HUES64 (cell line): Measurements from ENCODE around the gene CHFR.
A peak's percentile ranks its signal among the peaks of the same experiment; 100 is the strongest.
"Not testable (repeated sequence)": the region's sequence is repeated elsewhere in the genome, so short reads cannot be mapped to it uniquely, and the experiment has no call there.

Experiments
- H3K27ac ChIP-seq: 2 replicates; pipeline ENCODE4 v1.7.0; 2013; ENCODE audit warnings: low read depth, low read length, inconsistent platforms
- H3K27me3 ChIP-seq: 2 replicates; pipeline ENCODE4 v1.6.1; 2013; ENCODE audit warnings: mild to moderate bottlenecking, low read length; ENCODE audit not compliant: insufficient read depth
- H3K36me3 ChIP-seq: 2 replicates; pipeline ENCODE4 v1.6.1; 2013; ENCODE audit warnings: mild to moderate bottlenecking, low read length; ENCODE audit not compliant: insufficient read depth
- H3K4me1 ChIP-seq: 2 replicates; pipeline ENCODE4 v1.6.1; 2013; ENCODE audit warnings: mild to moderate bottlenecking, low read length, moderate library complexity; ENCODE audit not compliant: insufficient read depth
- H3K4me3 ChIP-seq: 2 replicates; pipeline ENCODE4 v1.5.1; 2013; ENCODE audit warnings: mild to moderate bottlenecking, low read length, moderate library complexity
- H3K9ac ChIP-seq: 2 replicates; pipeline ENCODE4 v1.6.1; 2013; ENCODE audit warnings: mild to moderate bottlenecking, low read depth, low read length
- H3K9me3 ChIP-seq: 2 replicates; pipeline ENCODE4 v1.6.1; 2013; ENCODE audit warnings: low read depth, low read length; ENCODE audit not compliant: insufficient read depth
- WGBS: fragments of 150-250, 120-280 bp; methylation state at CpG from one replicate; pipeline ENCODE4 v1.1.7; 2013; ENCODE audit warnings: missing lambda C conversion rate; 5-methylcytosine and 5-hydroxymethylcytosine counted together

CHFR gene

DNA sequence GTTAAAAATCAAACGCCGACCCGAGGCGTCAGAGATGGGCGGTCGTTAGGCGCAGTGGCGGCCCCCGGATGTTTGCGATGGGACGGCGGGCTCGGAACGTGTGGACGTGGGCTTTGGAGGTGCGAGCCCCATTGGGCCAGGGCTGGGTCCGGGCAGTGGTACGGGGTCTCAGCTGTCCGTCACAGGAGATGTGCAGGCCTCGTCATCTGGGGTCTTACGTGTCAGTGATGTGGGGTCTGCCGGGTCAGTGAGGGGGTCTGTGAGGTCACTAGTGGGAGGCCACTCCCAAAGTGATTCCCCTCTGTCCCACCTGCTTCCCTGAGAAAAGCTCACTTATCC lies 21.6 kb upstream of the CHFR start:
- Histone ChIP-seq H3K4me1 (no peaks in the 10 kb centered on the region), H3K9ac (peak overlapping the region; percentile 51), H3K36me3 (no peaks in the 10 kb centered on the region), H3K4me3 (peak overlapping the region; percentile 66), H3K9me3 (peaks cover 19% of the 10 kb centered on the region; the same call in 1 of the 2 replicates), H3K27ac (peak overlapping the region; percentile 51; the same call in 1 of the 2 replicates), H3K27me3 (peaks cover 24% of the 10 kb centered on the region)
- 11% methylated on average over 22 of the region's 22 CpGs for WGBS

DNA sequence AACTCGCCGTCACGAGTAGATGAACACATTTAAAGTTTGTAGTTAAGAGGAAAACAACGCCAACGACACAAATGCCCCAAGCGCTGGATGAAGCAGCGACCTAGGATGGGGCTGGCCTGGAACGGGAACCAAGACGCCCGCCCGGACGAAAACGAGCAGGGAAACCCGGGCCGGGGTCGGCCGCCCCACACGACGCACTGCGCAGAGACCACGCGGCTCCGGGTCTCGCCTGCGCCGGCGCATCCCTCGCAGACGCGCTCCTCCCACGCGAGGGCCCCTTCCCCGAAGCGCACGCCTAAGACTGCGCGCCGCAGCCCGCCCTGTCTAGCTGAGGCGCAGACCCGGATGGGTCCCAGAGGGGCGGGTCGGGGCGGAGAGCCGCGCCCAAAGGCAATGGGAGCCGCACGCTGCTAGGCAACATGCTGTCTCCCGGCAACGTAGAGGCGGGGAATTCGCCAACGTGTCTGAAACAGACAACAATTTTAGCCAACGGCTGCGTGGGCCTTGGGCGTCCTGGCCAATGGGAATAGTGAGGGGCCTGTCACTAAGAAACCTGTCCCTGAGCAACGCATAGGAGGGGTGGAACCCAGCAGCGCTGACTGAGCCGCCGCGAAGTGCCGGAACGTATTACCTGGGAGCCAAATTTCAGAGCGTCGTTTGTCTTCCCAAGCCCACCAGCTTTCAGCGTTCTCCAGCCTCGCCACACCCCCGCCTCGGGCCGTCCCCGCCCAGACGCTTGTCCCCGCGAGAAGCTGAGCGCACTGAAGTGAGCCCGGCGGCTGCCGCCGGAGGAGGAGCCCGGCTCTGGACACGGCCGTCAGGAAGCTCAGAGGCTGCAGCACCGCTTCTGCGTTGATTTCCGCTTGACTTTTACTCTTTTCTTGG lies 21.0 kb upstream of the CHFR start:
- 4% methylated on average over 85 of the region's 85 CpGs for WGBS
- H3K4me3 ChIP-seq, result peak overlapping the region; percentile 66
- no peaks in the 10 kb centered on the region for H3K36me3 ChIP-seq
- H3K27me3 ChIP-seq, result peaks cover 24% of the 10 kb centered on the region
- no peaks in the 10 kb centered on the region for H3K4me1 ChIP-seq
- peak overlapping the region; percentile 52 for H3K9ac ChIP-seq
- peak overlapping the region; percentile 51; the same call in 1 of the 2 replicates for H3K27ac ChIP-seq
- H3K9me3 ChIP-seq, result peaks cover 13% of the 10 kb centered on the region; the same call in 1 of the 2 replicates

DNA sequence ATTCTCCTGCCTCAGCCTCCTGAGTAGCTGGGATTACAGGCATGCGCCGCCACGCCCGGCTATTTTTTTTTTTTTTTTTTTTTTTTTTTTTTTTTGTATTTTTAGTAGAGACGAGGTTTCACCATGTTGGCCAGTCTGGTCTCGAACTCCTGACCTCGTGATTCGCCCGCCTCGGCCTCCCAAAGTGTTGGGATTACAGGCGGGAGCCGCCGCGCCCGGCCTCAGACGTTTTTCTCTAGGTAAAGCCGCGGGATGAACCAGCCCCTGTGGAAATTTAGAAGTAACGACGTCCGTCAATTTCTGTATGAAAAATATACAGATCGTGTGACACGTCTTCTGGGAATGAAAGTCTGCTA lies 20.4 kb upstream of the CHFR start:
- not testable (repeated sequence) for H3K27ac ChIP-seq, H3K4me1 ChIP-seq, H3K36me3 ChIP-seq
- Histone ChIP-seq H3K27me3 (peaks cover 24% of the 10 kb centered on the region), H3K9me3 (peaks cover 12% of the 10 kb centered on the region; the same call in 1 of the 2 replicates), H3K4me3 (peak overlapping the region; percentile 66), H3K9ac (peak overlapping the region; percentile 52; the same call in 1 of the 2 replicates)
- 39% methylated on average over 19 of the region's 23 CpGs for WGBS

- Histone ChIP-seq H3K4me3 (no peak overlapping the region), H3K27ac (no peak overlapping the region), H3K36me3 (no peaks in the 10 kb centered on the region), H3K4me1 (no peaks in the 10 kb centered on the region), H3K27me3 (peaks cover 24% of the 10 kb centered on the region), H3K9ac (no peak overlapping the region), H3K9me3 (peaks cover 11% of the 10 kb centered on the region; the same call in 1 of the 2 replicates)
- 93% methylated on average over 16 of the region's 16 CpGs for WGBS
Observed at GRCh38 chr12:132907216-132907615, 19.8 kb upstream of the CHFR start.

GRCh38 chr12:132904718-132905328 lies 17.4 kb upstream of the CHFR start:
- Histone ChIP-seq H3K4me1 (no peaks in the 10 kb centered on the region), H3K9ac (no peak overlapping the region), H3K27ac (no peak overlapping the region), H3K36me3 (no peaks in the 10 kb centered on the region), H3K27me3 (peaks cover 24% of the 10 kb centered on the region), H3K9me3 (no peaks in the 10 kb centered on the region), H3K4me3 (peak overlapping the region; percentile 23; the same call in 1 of the 2 replicates)
- WGBS, result 39% methylated on average over 29 of the region's 30 CpGs

- Histone ChIP-seq H3K9ac (no peak overlapping the region), H3K27me3 (no peaks in the 10 kb centered on the region), H3K4me1 (no peaks in the 10 kb centered on the region), H3K36me3 (no peaks in the 10 kb centered on the region), H3K9me3 (no peaks in the 10 kb centered on the region), H3K27ac (no peak overlapping the region), H3K4me3 (no peak overlapping the region)
- 95% methylated on average over 5 of the region's 5 CpGs for WGBS
Observed at GRCh38 chr12:132899033-132899432, 11.6 kb upstream of the CHFR start.

- peaks cover 13% of the 10 kb centered on the region for H3K4me1 ChIP-seq
- H3K27me3 ChIP-seq, result no peaks in the 10 kb centered on the region
- H3K9me3 ChIP-seq, result no peaks in the 10 kb centered on the region
- H3K9ac ChIP-seq, result peak overlapping the region; percentile 93
- peaks cover 8% of the 10 kb centered on the region for H3K36me3 ChIP-seq
- H3K27ac ChIP-seq, result peak overlapping the region; percentile 91
- H3K4me3 ChIP-seq, result peak overlapping the region; percentile 80
- 14% methylated on average over 6 of the region's 6 CpGs for WGBS
Observed at GRCh38 chr12:132888852-132889251, 1.4 kb upstream of the CHFR start.

DNA sequence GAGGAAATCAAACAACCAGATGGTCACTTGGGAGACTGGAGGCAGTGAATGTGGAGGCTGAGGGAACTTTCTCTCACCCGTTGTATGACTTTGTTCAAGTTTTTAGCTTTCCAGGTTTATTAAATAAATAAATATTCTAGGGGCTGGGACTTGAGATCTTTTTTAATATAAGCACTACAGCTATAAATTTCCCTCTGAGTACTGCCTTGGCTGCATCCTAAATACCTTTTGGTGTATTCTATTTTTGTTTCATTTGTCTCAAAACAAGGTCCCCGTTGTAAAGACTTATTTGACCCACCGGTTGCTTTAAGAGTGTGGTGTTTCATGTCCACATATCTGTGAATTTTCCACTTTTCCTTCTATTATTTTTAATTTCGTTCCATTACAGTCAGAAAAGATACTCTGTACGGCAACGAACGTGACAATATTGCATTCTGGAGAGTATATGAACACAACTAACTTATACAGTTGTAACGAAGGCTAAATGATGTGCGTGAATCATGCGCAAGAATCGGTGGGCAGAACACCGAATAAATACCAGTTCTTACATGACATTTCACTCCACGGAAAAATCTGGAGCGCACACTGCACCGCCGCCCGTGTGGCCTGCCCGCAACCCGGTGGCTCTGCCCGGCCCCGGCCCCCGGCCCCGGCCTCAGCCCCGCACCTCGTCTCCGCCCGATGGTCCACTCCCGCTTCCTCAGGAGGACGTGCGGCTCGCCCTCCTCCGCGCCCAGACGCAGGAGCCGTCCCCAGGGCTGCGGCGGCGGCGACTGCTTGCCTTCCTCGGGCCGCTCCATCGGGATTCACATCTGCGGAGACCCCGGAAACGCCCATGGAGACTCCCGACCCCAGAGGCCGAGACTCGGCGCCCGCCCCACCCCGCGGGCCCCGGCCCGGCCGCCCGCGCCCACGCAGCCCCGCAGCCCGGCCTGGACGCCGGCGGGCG lies 602 bp downstream of the CHFR start:
- WGBS, result 6% methylated on average over 64 of the region's 64 CpGs
- no peak overlapping the region; the same call in 1 of the 2 replicates for H3K27ac ChIP-seq

GRCh38 chr12:132881818-132882217 lies 5.6 kb downstream of the CHFR start:
- no peak overlapping the region for H3K27ac ChIP-seq

More for the DNA sequence above, 602 bp downstream of the CHFR start:
- H3K4me1 ChIP-seq, result peaks cover 13% of the 10 kb centered on the region
- peak overlapping the region; percentile 52 for H3K9ac ChIP-seq
- H3K4me3 ChIP-seq, result peak overlapping the region; percentile 80
- H3K36me3 ChIP-seq, result peaks cover 13% of the 10 kb centered on the region
- no peaks in the 10 kb centered on the region for H3K27me3 ChIP-seq
- H3K9me3 ChIP-seq, result no peaks in the 10 kb centered on the region

DNA sequence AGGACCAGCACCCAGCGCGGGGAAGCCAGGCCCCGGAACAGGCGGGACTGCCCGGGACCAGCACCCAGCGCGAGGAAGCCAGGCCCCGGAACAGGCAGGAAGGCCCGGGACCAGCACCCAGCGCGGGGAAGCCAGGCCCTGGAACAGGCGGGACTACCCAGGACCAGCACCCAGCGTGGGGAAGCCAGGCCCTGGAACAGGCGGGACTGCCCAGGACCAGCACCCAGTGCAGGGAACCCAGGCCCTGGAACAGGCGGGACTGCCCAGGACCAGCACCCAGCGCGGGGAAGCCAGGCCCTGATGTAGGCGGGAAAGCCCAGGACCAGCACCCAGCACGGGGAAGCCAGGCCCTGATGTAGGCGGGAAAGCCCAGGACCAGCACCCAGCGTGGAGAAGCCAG lies 12.8 kb downstream of the CHFR start:
- not testable (repeated sequence) for H3K4me1 ChIP-seq, H3K4me3 ChIP-seq, H3K27ac ChIP-seq, H3K9me3 ChIP-seq, H3K27me3 ChIP-seq, H3K9ac ChIP-seq
- peaks cover 61% of the 10 kb centered on the region for H3K36me3 ChIP-seq
- WGBS, result 93% methylated on average over 21 of the region's 21 CpGs

More at GRCh38 chr12:132881818-132882217, 5.6 kb downstream of the CHFR start:
- Histone ChIP-seq H3K27me3 (no peaks in the 10 kb centered on the region), H3K4me3 (no peak overlapping the region), H3K9me3 (no peaks in the 10 kb centered on the region), H3K9ac (no peak overlapping the region), H3K36me3 (peaks cover 21% of the 10 kb centered on the region), H3K4me1 (no peaks in the 10 kb centered on the region)
- WGBS, result 93% methylated on average over 7 of the region's 7 CpGs
